ENCODE results near the gene PLA2G12B.

DNA sequence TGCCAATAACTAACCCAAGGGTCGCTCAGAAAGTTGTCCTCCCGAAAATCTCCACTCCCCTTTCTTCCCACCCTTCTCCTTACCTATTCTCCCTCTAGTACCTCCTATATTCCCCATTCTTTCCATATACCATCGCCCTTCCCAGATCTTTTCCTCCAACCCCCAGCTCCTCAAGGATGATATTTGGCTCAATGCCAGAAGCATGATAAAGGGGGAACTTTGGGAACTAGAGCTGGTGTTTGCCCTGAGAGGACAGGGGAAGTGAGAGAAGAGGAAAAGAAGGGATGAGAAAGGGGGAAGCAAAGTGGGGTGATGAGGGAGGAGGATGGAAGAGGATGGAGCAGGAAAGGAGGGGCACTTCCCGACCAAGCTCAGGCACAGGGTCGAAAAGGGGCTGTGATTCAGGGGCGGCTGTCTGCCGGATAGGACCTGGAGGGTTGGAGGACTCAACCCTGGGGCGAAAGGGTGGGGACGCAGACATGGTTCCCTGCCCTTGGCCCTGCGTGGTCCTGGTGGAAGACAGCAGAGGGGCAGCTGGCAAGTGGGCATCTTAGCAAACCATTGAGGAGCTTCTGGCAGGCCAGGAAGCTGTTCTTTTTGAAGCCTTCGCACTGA is 59.3 kb downstream of the PLA2G12B start:
- TF ChIP-seq, protein P1, sequence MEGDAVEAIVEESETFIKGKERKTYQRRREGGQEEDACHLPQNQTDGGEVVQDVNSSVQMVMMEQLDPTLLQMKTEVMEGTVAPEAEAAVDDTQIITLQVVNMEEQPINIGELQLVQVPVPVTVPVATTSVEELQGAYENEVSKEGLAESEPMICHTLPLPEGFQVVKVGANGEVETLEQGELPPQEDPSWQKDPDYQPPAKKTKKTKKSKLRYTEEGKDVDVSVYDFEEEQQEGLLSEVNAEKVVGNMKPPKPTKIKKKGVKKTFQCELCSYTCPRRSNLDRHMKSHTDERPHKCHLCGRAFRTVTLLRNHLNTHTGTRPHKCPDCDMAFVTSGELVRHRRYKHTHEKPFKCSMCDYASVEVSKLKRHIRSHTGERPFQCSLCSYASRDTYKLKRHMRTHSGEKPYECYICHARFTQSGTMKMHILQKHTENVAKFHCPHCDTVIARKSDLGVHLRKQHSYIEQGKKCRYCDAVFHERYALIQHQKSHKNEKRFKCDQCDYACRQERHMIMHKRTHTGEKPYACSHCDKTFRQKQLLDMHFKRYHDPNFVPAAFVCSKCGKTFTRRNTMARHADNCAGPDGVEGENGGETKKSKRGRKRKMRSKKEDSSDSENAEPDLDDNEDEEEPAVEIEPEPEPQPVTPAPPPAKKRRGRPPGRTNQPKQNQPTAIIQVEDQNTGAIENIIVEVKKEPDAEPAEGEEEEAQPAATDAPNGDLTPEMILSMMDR (IDR thresholded peaks at IDR 0.05): no peak
- no peak for TF ChIP-seq POLR2AphosphoS5 (IDR thresholded peaks at IDR 0.05)
- TF ChIP-seq POLR2A (IDR thresholded peaks at IDR 0.05): no peak
- TF ChIP-seq EP300 (IDR thresholded peaks at IDR 0.05): no peak
